ENCODE measurements around the gene KMT2D. TPM values are rescaled to one million over a fixed set of nuclear protein-coding genes. Genes with fewer than 3 reads are reported as not detected.

KMT2D gene
- total and polyA plus RNA-seq, 8 donors: 52.7 to 110 (median 70.3) TPM

DNA sequence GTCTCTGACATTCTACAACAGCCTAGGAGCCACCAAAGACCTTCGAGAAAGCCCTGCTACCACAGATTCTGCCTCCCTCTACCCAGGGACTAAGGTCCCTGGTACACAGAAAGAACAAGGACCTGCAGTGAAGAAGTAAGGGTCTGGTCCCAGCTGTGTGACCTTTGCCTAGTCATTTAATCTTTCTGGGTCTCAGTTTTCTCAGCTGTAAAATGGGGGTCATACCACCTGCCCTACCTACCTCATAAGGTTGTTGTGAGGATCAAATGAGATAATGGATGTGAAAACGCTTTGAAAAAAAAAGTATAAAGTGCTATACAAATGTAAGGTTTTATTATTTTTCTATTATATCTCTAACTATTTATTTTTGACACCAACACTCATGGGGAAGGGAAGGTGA, 36.8 kb downstream of the KMT2D start:
- intact Hi-C loops (cut with DNase I): no loop called here
- no peaks in the 10 kb centered on the region for H3K27me3 ChIP-seq
- ATAC-seq: no peak

GRCh38 chr12:49022558-49023178, 37.9 kb downstream of the KMT2D start:
- DNase-seq (peak in 1 of 4 donors; percentile 68), ATAC-seq (no peak)
- no peak overlapping the region for H3K27ac ChIP-seq
- peaks cover 3 to 21% of the 10 kb centered on the region in 2 donors for H3K4me1 ChIP-seq
- no peaks in the 10 kb centered on the region for H3K9me3 ChIP-seq
- TF ChIP-seq, protein P1, sequence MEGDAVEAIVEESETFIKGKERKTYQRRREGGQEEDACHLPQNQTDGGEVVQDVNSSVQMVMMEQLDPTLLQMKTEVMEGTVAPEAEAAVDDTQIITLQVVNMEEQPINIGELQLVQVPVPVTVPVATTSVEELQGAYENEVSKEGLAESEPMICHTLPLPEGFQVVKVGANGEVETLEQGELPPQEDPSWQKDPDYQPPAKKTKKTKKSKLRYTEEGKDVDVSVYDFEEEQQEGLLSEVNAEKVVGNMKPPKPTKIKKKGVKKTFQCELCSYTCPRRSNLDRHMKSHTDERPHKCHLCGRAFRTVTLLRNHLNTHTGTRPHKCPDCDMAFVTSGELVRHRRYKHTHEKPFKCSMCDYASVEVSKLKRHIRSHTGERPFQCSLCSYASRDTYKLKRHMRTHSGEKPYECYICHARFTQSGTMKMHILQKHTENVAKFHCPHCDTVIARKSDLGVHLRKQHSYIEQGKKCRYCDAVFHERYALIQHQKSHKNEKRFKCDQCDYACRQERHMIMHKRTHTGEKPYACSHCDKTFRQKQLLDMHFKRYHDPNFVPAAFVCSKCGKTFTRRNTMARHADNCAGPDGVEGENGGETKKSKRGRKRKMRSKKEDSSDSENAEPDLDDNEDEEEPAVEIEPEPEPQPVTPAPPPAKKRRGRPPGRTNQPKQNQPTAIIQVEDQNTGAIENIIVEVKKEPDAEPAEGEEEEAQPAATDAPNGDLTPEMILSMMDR (IDR thresholded peaks at IDR 0.05): no peak
- peaks cover 5 to 72% of the 10 kb centered on the region in 2 donors for H3K36me3 ChIP-seq
- H3K4me3 ChIP-seq: no peak overlapping the region
- no peaks in the 10 kb centered on the region for H3K27me3 ChIP-seq
- intact Hi-C loops (cut with DNase I): no loop called here

More for the DNA sequence above, 36.8 kb downstream of the KMT2D start:
- Histone ChIP-seq H3K9me3 (no peaks in the 10 kb centered on the region), H3K4me1 (peaks cover 0 to 16% of the 10 kb centered on the region in 2 donors), H3K27ac (no peak overlapping the region), H3K4me3 (no peak overlapping the region), H3K36me3 (peaks cover 5 to 84% of the 10 kb centered on the region in 2 donors)
- DNase-seq: no peak
- TF ChIP-seq, protein P1 (IDR thresholded peaks at IDR 0.05): no peak

GRCh38 chr12:49021292-49021915, 39.2 kb downstream of the KMT2D start:
- H3K4me3 ChIP-seq: no peak overlapping the region
- H3K27ac ChIP-seq: no peak overlapping the region
- intact Hi-C loops (cut with DNase I): no loop called here
- no peaks in the 10 kb centered on the region for H3K27me3 ChIP-seq
- no peaks in the 10 kb centered on the region for H3K9me3 ChIP-seq
- H3K4me1 ChIP-seq: peaks cover 8 to 30% of the 10 kb centered on the region in 2 donors
- TF ChIP-seq, protein P1 (IDR thresholded peaks at IDR 0.05): no peak
- no peak for DNase-seq
- peaks cover 5 to 60% of the 10 kb centered on the region in 2 donors for H3K36me3 ChIP-seq
- no peak for ATAC-seq

- peaks cover 5 to 50% of the 10 kb centered on the region in 2 donors for H3K36me3 ChIP-seq
- no peak for DNase-seq
- no peaks in the 10 kb centered on the region for H3K9me3 ChIP-seq
- intact Hi-C loops (cut with DNase I): no loop called here
- H3K4me3 ChIP-seq: no peak overlapping the region
- H3K4me1 ChIP-seq: peaks cover 8 to 33% of the 10 kb centered on the region in 2 donors
- TF ChIP-seq, protein P1 (IDR thresholded peaks at IDR 0.05): no peak
- H3K27ac ChIP-seq: peak overlapping the region in 1 of 2 donors; percentile 98
- ATAC-seq: no peak
- H3K27me3 ChIP-seq: no peaks in the 10 kb centered on the region
These were observed 40.2 kb downstream of the KMT2D start for GRCh38 chr12:49020441-49020840.
